ENCODE measurements around the gene BOC. TPM values are rescaled to one million over a fixed set of nuclear protein-coding genes. Genes with fewer than 3 reads are reported as not detected.

BOC gene
- total and polyA plus RNA-seq, 2 of the 8 experiments (the other 6 are each of a cell fraction or from before 2014, with no cell fraction given) = 6.9 to 9.3 TPM

DNA sequence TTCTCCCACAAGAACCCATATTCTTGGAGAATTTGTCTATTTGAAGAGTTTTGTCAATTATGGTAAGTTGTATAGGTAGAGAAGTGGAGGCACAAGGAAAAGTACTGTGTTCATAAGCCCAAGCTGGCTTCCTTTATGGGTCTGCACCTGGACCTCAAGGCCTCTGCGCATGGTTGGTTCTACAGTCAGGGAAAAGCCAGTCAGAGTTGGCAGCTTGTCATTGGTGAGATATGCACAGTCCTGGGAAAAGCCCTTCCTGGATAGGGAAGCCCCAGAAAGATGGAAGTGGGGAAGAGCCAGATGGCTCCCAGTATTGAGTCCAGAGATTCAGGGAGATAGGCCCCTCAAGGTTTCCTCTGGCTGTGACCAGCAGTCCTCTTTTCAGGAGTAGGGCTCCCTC lies 15.8 kb downstream of the BOC start:
- H3K4me2 ChIP-seq (ENCODE audit: insufficient read depth in 1 of 2, low read depth in 2 of 2, low read length in 2 of 2) = no peak overlapping the region
- no peak overlapping the region for H3K18ac ChIP-seq (ENCODE audit: extremely low read depth, low read length)
- H3K23me2 ChIP-seq (ENCODE audit: low read depth, low read length) = no peaks in the 10 kb centered on the region
- H2BK15ac ChIP-seq (ENCODE audit: low read length) = no peak overlapping the region
- ChIA-PET CTCF (ENCODE audit: partially characterized antibody) (interaction anchor here (0.6 to 4.1 kb wide), 8 partner anchors 11 to 1635 kb away, joined by 3 to 15 read pairs (median 4); no protein-coding TSS in a partner anchor), POLR2A (ENCODE audit: partially characterized antibody) (no interaction called here)
- H4K20me1 ChIP-seq (replicated peaks in 1 of 2; ENCODE audit: control insufficient read depth in 1 of 2, insufficient read depth in 2 of 2, low read length in 2 of 2) = no peaks in the 10 kb centered on the region
- H3K23ac ChIP-seq (ENCODE audit: insufficient read length) = no peak overlapping the region
- no peak overlapping the region for H3K4ac ChIP-seq (replicated peaks; ENCODE audit: insufficient read length, low read depth, low read length)
- FAIRE-seq = no peak
- H3K79me1 ChIP-seq (ENCODE audit: low read depth, low read length) = no peaks in the 10 kb centered on the region
- no peak for DNase-seq (ENCODE audit: low read depth in 1 of 2, low spot score in 2 of 2)
- H2BK20ac ChIP-seq (ENCODE audit: low read length) = no peak overlapping the region
- no peak overlapping the region for H2AFZ ChIP-seq (ENCODE audit: low read length)
- H4K91ac ChIP-seq (replicated peaks; ENCODE audit: insufficient read length, low read length) = no peak overlapping the region
- H3K14ac ChIP-seq (ENCODE audit: insufficient read length) = no peak overlapping the region
- H3K4me3 ChIP-seq (ENCODE audit: extremely low read depth in 1 of 4, insufficient read depth in 2 of 4, low read depth in 3 of 4, low read length in 4 of 4) = no peak overlapping the region
- H3K79me2 ChIP-seq (ENCODE audit: control insufficient read depth in 1 of 2, insufficient read depth in 2 of 2, low read length in 2 of 2) = no peaks in the 10 kb centered on the region
- no peaks in the 10 kb centered on the region for H3K9me3 ChIP-seq (ENCODE audit: insufficient read depth in 2 of 2, low read depth in 1 of 2, low read length in 1 of 2)
- no peaks in the 10 kb centered on the region for H3K27me3 ChIP-seq (replicated peaks in 1 of 4; ENCODE audit: control insufficient read depth in 3 of 4, extremely low read depth in 1 of 4, insufficient read depth in 3 of 4, low read length in 3 of 4)
- no peak overlapping the region for H2BK5ac ChIP-seq (ENCODE audit: low read depth, low read length)
- H3K56ac ChIP-seq (replicated peaks; ENCODE audit: insufficient read length, low read depth, low read length) = no peak overlapping the region
- no peak overlapping the region for H3K9ac ChIP-seq (replicated peaks in 1 of 4; ENCODE audit: extremely low read depth in 1 of 4, low read depth in 3 of 4, low read length in 3 of 4)
- no peak overlapping the region for H2AK5ac ChIP-seq (ENCODE audit: low read depth, low read length)
- H3K36me3 ChIP-seq (ENCODE audit: control insufficient read depth in 2 of 4, insufficient read depth in 4 of 4, low read length in 3 of 4) = no peaks in the 10 kb centered on the region
- peaks cover 3 to 13% (median 12%) of the 10 kb centered on the region in 4 experiments for H3K4me1 ChIP-seq (replicated peaks in 1 of 4; ENCODE audit: control insufficient read depth in 3 of 4, insufficient read depth in 4 of 4, low read length in 3 of 4)
- H2BK12ac ChIP-seq (ENCODE audit: low read depth, low read length) = no peak overlapping the region
- H4K8ac ChIP-seq (ENCODE audit: extremely low read depth, insufficient read depth, low read length) = no peak overlapping the region
- H4K5ac ChIP-seq (ENCODE audit: insufficient read length, low read depth, low read length) = no peak overlapping the region
- H3K27ac ChIP-seq (ENCODE audit: low read depth, low read length) = no peak overlapping the region
- WGBS, 2 experiments (ENCODE audit: extremely low coverage in 1 of 2, insufficient coverage in 1 of 2, insufficient read length in 1 of 2, insufficient replicate concordance in 2 of 2, low coverage in 1 of 2, low lambda C conversion rate in 2 of 2, missing lambda C conversion rate in 1 of 2) = 94% methylated on average over 1 of the region's 1 CpG; no CpG with 5 or more reads in 1 of the 2 experiments
- H2BK120ac ChIP-seq (replicated peaks; ENCODE audit: low read depth, low read length) = no peak overlapping the region
- TF ChIP-seq CHD1 (IDR thresholded peaks at IDR 0.05; ENCODE audit: low read depth, low read length) (no peak), RNF2 (IDR thresholded peaks at IDR 0.05; ENCODE audit: borderline replicate concordance, low read depth, low read length, missing control alignments, poor library complexity, severe bottlenecking) (no peak), SIN3A (conservative IDR thresholded peaks at IDR 0.05 in 1 of 2, IDR thresholded peaks at IDR 0.05 in 1 of 2; ENCODE audit: low read depth in 1 of 2, low read length in 2 of 2) (no peak), KDM4A (IDR thresholded peaks at IDR 0.05; ENCODE audit: low read depth, low read length, severe bottlenecking) (no peak), CBX5 (IDR thresholded peaks at IDR 0.05; ENCODE audit: low read depth, low read length) (no peak), SP4 (IDR thresholded peaks at IDR 0.05; ENCODE audit: low read length) (no peak), GTF2F1 (IDR thresholded peaks at IDR 0.05; ENCODE audit: borderline replicate concordance, low read depth, low read length) (no peak)
- TF ChIP-seq, protein P1, sequence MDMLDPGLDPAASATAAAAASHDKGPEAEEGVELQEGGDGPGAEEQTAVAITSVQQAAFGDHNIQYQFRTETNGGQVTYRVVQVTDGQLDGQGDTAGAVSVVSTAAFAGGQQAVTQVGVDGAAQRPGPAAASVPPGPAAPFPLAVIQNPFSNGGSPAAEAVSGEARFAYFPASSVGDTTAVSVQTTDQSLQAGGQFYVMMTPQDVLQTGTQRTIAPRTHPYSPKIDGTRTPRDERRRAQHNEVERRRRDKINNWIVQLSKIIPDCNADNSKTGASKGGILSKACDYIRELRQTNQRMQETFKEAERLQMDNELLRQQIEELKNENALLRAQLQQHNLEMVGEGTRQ (IDR thresholded peaks at IDR 0.05; ENCODE audit: low read length) = no peak
